SK-N-MC (cell line): ENCODE results near the gene CCDC93.

Experiments
- EZH2 ChIP-seq: fragments of 200-600 bp; sonication (generic); IDR thresholded peaks from one replicate; pipeline ENCODE4 v1.6.1; 2017; ENCODE audit warnings: antibody characterized with exemption
- POLR2AphosphoS5 ChIP-seq: IDR thresholded peaks from 2 replicates; pipeline ENCODE4 v1.6.1; 2012; ENCODE audit warnings: mild to moderate bottlenecking, low read depth, low read length, borderline replicate concordance

DNA sequence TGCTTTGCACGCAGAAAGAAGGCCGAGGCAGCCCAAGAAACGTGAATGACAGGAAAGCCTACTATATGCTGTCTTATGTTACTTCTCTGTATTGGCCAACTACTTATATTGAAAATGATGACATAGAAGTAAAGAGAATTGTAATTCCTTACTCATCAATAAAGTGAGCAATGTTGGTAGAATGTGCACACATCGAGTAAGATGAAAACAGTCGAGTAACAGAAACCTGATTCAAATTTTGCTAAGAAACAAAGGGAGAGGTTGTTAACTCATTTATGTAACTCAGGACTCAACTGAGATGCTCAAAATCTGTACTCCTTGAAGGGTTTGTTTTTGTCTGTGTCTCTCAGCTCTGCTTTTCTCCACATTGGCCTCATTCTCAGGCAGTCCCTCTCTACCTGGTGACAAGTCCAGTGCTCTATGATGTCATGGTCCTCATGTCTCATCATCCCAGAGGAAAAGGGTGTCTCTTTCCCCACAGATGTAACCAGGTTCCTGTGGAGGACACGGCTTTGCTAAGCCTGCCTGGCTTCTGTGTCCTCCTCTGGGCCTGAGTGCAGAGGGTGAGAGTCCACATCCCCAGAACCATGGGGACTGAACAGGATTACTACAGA, 30.3 kb upstream of the CCDC93 start:
- no peak for TF ChIP-seq POLR2AphosphoS5
- TF ChIP-seq EZH2, result no peak
